SJCRH30 (cell line): ENCODE measurements around the gene DNAH9. TPM values are rescaled to one million over a fixed set of nuclear protein-coding genes. Genes with fewer than 3 reads are reported as not detected.

Source experiments
- DNase-seq, 2 experiments: peaks; one replicate each; pipeline ENCODE4 v3.0.0-alpha.2; 2015 to 2020
- H3K27ac ChIP-seq: fragments of 250-450 bp; sonication (Bioruptor Pico); 2 replicates; pipeline ENCODE4 v1.5.1; 2020; ENCODE audit warnings: mild to moderate bottlenecking, moderate library complexity
- H3K27me3 ChIP-seq: fragments of 250-450 bp; sonication (Bioruptor Pico); 2 replicates; pipeline ENCODE4 v1.5.1; 2020; ENCODE audit warnings: mild to moderate bottlenecking, moderate library complexity
- H3K36me3 ChIP-seq: fragments of 250-450 bp; sonication (Bioruptor Pico); 2 replicates; pipeline ENCODE4 v1.5.1; 2020; ENCODE audit warnings: mild to moderate bottlenecking, moderate library complexity
- H3K4me1 ChIP-seq: fragments of 250-450 bp; sonication (Bioruptor Pico); 2 replicates; pipeline ENCODE4 v1.5.1; 2020; ENCODE audit warnings: mild to moderate bottlenecking, moderate library complexity
- H3K4me3 ChIP-seq: fragments of 250-450 bp; sonication (Bioruptor Pico); 2 replicates; pipeline ENCODE4 v1.5.1; 2020; ENCODE audit warnings: mild to moderate bottlenecking, moderate library complexity
- H3K9me3 ChIP-seq: fragments of 250-450 bp; sonication (Bioruptor Pico); replicated peaks from 2 replicates; pipeline ENCODE4 v1.5.1; 2020; ENCODE audit warnings: mild to moderate bottlenecking, moderate library complexity
- total RNA-seq: library from RNA; depleted of rRNA; stranded (reverse); fragments of >200 nt; shearing (Covaris generic); gene quantifications from 2 replicates; pipeline ENCODE4 v1.2.3, GENCODE V29; 2014

Gene DNAH9
- total RNA-seq, 1 experiment from 2014 or later, result 0.16 TPM

DNA sequence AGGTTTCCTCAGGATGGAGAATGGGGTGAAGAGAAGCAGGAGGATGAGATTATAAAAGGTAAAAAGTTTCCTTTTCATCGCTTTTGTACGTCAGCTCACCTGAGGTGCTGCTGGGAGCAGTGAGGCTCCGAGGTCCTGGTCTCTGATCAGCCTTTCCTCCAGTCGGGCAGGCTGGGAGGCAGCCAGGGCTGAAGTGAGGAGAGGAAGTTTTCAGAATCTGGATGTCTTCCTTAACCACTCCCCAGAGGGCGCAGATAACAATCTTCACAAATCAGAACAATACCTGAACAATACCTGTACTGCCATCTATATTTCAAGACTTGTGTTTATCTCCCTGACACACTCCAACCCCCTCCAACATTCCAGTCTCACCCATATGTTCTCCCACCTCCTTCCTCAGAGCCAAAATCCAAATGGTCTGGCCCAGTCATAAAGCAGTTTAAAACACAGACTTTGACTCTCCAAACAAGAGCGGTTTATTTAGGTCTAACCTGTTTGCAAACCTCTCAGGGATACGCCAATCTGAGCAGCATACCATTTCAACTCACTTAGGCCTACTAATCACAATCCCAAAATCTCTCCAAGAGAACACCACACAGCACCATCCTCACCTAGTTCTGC lies 392.2 kb downstream of the DNAH9 start:
- Histone ChIP-seq H3K4me3 (no peak overlapping the region), H3K36me3 (no peaks in the 10 kb centered on the region), H3K9me3 (no peaks in the 10 kb centered on the region), H3K27ac (no peak overlapping the region), H3K4me1 (no peaks in the 10 kb centered on the region), H3K27me3 (no peaks in the 10 kb centered on the region)
- DNase-seq, result no peak

DNA sequence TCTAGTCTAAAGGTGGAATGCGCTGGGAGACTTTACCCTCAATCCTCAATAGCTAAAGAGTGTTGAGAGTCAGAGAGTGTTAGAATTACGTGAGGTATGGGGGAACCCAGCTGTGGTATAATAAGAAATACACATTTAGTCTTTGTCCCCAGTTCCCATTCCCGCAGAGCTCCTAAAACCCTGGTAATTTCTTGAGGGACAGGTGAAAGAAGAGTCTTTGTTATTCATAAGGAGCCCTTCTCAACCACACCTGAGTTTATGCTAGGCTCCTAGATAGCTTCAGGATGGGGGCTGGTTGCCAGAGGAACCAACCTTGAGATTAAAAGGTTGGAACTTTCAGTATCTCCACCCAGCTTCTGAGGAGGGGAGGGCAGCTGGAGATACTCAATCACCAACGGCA lies 393.2 kb downstream of the DNAH9 start:
- H3K27ac ChIP-seq, result no peak overlapping the region
- no peaks in the 10 kb centered on the region for H3K36me3 ChIP-seq
- no peaks in the 10 kb centered on the region for H3K9me3 ChIP-seq
- H3K4me3 ChIP-seq, result no peak overlapping the region
- H3K27me3 ChIP-seq, result no peaks in the 10 kb centered on the region
- no peak for DNase-seq
- H3K4me1 ChIP-seq, result no peaks in the 10 kb centered on the region

DNA sequence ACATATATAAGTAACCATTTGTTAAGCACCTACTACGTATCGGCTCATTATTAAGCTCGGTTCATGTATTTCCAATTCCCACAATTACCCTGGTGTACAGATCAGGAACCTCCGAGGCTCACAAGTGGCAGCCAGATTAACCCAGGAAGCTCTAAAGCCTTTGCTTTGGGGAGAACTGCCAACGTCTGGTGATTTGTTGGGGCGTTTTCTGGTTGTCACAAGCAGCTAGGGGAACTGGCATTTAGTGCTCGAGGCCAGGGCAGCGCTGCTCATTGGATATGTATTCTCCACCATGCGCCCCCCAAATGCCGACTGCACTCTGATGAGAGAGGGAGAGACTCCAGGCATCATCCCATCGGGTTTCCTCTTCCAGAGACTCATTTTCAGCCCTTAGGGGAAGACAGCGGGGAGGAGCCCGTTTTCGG lies 398.5 kb downstream of the DNAH9 start:
- H3K36me3 ChIP-seq, result no peaks in the 10 kb centered on the region
- DNase-seq, result peak; percentile 63 to 75
- no peaks in the 10 kb centered on the region; the same call in 1 of the 2 replicates for H3K4me1 ChIP-seq
- H3K27ac ChIP-seq, result peak overlapping the region; percentile 49
- peak overlapping the region; percentile 76 for H3K4me3 ChIP-seq
- H3K27me3 ChIP-seq, result no peaks in the 10 kb centered on the region
- H3K9me3 ChIP-seq, result no peaks in the 10 kb centered on the region

DNA sequence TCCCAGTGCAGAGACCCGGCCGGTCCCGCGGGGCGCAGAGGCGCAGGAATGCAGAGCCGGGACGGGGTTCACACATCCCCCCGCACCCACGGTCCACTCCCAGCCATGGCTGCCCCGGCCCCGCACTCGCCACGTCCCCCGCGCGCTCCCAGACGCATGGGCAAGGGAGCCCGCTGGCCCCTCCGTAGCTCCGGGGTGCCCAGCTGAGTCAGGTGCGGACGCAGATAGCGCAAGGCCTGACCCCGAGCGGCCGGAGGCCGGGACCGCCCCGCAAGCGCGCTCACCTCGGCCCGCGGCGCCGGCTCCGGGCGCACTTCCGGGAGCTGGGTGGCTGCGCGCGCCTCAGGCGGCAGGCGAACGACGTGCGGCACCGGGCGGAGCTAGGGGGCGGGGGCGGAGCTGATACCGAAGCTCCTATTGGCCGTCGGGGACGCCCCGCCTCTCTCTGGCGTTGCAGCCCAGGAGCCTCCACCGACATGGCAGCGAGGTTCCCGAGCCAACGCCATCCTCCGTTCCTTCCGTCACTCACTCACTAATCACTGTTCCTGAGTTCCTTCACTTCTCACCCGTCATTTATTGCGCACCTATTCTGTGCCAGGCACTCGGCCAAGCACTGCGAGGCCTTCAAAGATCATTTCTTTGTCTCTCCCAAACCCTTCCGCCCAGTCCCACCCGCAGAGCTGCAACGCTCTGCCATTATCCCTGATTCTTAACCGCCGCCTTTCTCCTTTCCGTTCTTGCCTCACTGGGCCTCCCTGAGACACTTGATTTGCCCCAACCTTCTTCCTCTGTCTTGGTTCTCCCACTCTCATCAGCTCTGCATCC lies 399.1 kb downstream of the DNAH9 start, which contains the start of gene ZNF18:
Gene ZNF18, minus strand, starts transcription at position 329 of the 825 bp plus-strand sequence. CDS start 4,646 bp downstream, outside the sequence.
- Histone ChIP-seq H3K4me1 (no peaks in the 10 kb centered on the region; the same call in 1 of the 2 replicates), H3K27me3 (no peaks in the 10 kb centered on the region), H3K27ac (peak within 1 kb of the TSS; percentile 49), H3K9me3 (no peaks in the 10 kb centered on the region), H3K36me3 (no peaks in the 10 kb centered on the region), H3K4me3 (peak within 1 kb of the TSS; percentile 76)
- peak; percentile 93 for DNase-seq

DNA sequence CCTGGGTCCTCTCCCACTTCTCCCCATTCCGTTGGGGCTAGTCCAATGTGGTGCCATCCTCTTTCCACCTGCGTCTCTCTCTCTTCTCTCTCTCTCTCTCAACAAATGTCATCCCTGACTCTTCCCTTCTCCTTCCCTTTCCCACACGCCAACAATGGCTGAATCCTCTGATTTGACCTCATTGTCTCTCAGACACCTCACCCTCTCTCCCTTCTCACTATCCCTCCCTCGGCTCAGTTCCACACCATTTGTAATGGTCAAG lies 399.6 kb downstream of the DNAH9 start:
- H3K4me1 ChIP-seq, result no peaks in the 10 kb centered on the region; the same call in 1 of the 2 replicates
- peak overlapping the region; percentile 76 for H3K4me3 ChIP-seq
- DNase-seq, result no peak
- H3K27me3 ChIP-seq, result no peaks in the 10 kb centered on the region
- peak overlapping the region; percentile 25; the same call in 1 of the 2 replicates for H3K27ac ChIP-seq
- H3K9me3 ChIP-seq, result no peaks in the 10 kb centered on the region
- no peaks in the 10 kb centered on the region for H3K36me3 ChIP-seq

DNA sequence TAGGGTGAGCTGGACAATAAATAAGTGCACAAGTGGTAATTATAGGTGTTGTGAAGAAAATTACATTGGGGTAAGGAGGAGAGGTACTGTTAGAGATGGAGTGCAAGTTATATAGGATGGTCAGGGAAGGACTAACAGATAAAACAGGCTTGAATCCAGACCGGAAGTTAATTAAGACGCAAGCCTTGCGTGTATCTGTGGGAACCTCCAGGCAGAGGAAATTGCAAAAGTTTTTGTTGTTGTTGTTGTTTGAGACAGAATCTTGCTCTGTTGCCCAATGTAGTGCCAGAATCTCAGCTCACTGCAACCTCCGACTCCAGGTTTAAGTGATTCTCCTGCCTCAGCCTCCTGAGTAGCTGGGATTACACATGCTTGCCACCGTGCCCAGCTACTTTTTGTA lies 401.4 kb downstream of the DNAH9 start:
- no peak for DNase-seq
- H3K36me3 ChIP-seq, result no peaks in the 10 kb centered on the region
- H3K27ac ChIP-seq, result no peak overlapping the region
- H3K27me3 ChIP-seq, result no peaks in the 10 kb centered on the region
- H3K4me1 ChIP-seq, result no peaks in the 10 kb centered on the region; the same call in 1 of the 2 replicates
- no peaks in the 10 kb centered on the region for H3K9me3 ChIP-seq
- H3K4me3 ChIP-seq, result no peak overlapping the region

DNA sequence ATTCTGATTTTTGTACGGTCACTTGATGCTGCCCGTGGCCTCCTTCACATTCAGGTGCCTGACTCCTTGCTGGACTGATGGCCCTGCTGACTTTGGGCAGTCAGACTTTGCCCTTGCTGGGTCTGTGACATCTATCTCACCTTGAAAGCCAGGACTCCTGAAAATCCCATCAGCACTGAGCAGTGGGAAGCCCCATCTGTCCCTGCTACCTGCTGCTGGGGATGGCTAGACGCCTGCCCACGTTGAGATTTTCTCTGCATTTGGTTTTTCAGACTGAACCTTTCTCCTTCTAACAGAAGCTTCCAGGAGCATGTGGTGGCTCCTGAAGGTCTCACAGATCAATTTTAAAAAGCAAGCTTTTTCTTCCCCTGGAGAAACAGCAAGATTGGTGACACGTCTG lies 409.2 kb downstream of the DNAH9 start:
- no peaks in the 10 kb centered on the region for H3K9me3 ChIP-seq
- DNase-seq, result no peak

More for the DNA sequence above, 409.2 kb downstream of the DNAH9 start:
- H3K27ac ChIP-seq, result no peak overlapping the region
- H3K36me3 ChIP-seq, result no peaks in the 10 kb centered on the region
- no peak overlapping the region for H3K4me3 ChIP-seq
- H3K4me1 ChIP-seq, result no peaks in the 10 kb centered on the region
- no peaks in the 10 kb centered on the region for H3K27me3 ChIP-seq
